ENCODE results near the gene UGT2B28.
"Not testable (repeated sequence)": the region's sequence is repeated elsewhere in the genome, so short reads cannot be mapped to it uniquely, and the experiment has no call there.

Gene UGT2B28

GRCh38 chr4:69343558-69344420 lies 63.5 kb downstream of the UGT2B28 start:
- not testable (repeated sequence) for DNase-seq (ENCODE audit: low spot score)
